ENCODE measurements around the gene KCTD5. TPM values are rescaled to one million over a fixed set of nuclear protein-coding genes. Genes with fewer than 3 reads are reported as not detected.

KCTD5 gene
- total RNA-seq, 6 experiments from 2014 or later: 7.3 to 22.8 (median 11.1) TPM

- no peak overlapping the region for H3K27ac ChIP-seq
- no peaks in the 10 kb centered on the region for H3K27me3 ChIP-seq
- no peaks in the 10 kb centered on the region for H3K9me3 ChIP-seq
- intact Hi-C loops (cut with DNase I): no loop called here
- ATAC-seq: no peak
- no peaks in the 10 kb centered on the region for H3K4me1 ChIP-seq
- no CpG with 5 or more reads among the region's 6 CpGs for WGBS (ENCODE audit: insufficient coverage, low coverage, low lambda C conversion rate, missing lambda C conversion rate)
- no peak for TF ChIP-seq POLR2A (IDR thresholded peaks at IDR 0.05)
- DNase-seq: peak in 1 of 3 donors; percentile 35
- no peak overlapping the region for H3K4me3 ChIP-seq
- no peaks in the 10 kb centered on the region for H3K36me3 ChIP-seq
These were observed 58.2 kb downstream of the KCTD5 start for GRCh38 chr16:2740476-2740875.

GRCh38 chr16:2741168-2741567, 58.8 kb downstream of the KCTD5 start:
- no peaks in the 10 kb centered on the region for H3K36me3 ChIP-seq
- H3K4me3 ChIP-seq: no peak overlapping the region
- H3K9me3 ChIP-seq: no peaks in the 10 kb centered on the region
- intact Hi-C loops (cut with DNase I): no loop called here
- H3K27ac ChIP-seq: no peak overlapping the region
- no CpG with 5 or more reads among the region's 4 CpGs for WGBS (ENCODE audit: insufficient coverage, low coverage, low lambda C conversion rate, missing lambda C conversion rate)
- no peak for ATAC-seq
- TF ChIP-seq POLR2A (IDR thresholded peaks at IDR 0.05) (no peak), CTCF (IDR thresholded peaks at IDR 0.05) (no peak)
- no peaks in the 10 kb centered on the region for H3K27me3 ChIP-seq
- H3K4me1 ChIP-seq: no peaks in the 10 kb centered on the region
- peak in 1 of 3 donors; percentile 31 for DNase-seq

- no peak overlapping the region for H3K27ac ChIP-seq
- no peak overlapping the region for H3K4me3 ChIP-seq
- no peaks in the 10 kb centered on the region for H3K9me3 ChIP-seq
- H3K27me3 ChIP-seq: no peaks in the 10 kb centered on the region
- H3K36me3 ChIP-seq: no peaks in the 10 kb centered on the region
- no peaks in the 10 kb centered on the region for H3K4me1 ChIP-seq
- WGBS (ENCODE audit: insufficient coverage, low coverage, low lambda C conversion rate, missing lambda C conversion rate): no CpG with 5 or more reads among the region's 12 CpGs
- DNase-seq (peak in 1 of 3 donors; percentile 35), ATAC-seq (peak in 1 of 4 donors; percentile 4)
- intact Hi-C loops (cut with DNase I): no loop called here
- TF ChIP-seq POLR2A (IDR thresholded peaks at IDR 0.05): no peak
- no peak for TF ChIP-seq CTCF (IDR thresholded peaks at IDR 0.05)
These were observed 60.1 kb downstream of the KCTD5 start for GRCh38 chr16:2742323-2743006.

GRCh38 chr16:2743007-2743810, 60.9 kb downstream of the KCTD5 start:
- H3K27me3 ChIP-seq: no peaks in the 10 kb centered on the region
- TF ChIP-seq POLR2A (IDR thresholded peaks at IDR 0.05) (no peak), CTCF (IDR thresholded peaks at IDR 0.05) (no peak)
- no peaks in the 10 kb centered on the region for H3K9me3 ChIP-seq
- DNase-seq: peak in 1 of 3 donors; percentile 38
- H3K36me3 ChIP-seq: no peaks in the 10 kb centered on the region
- 45% methylated on average over 2 of the region's 19 CpGs for WGBS (ENCODE audit: insufficient coverage, low coverage, low lambda C conversion rate, missing lambda C conversion rate)
- no peak for ATAC-seq
- intact Hi-C loops (cut with DNase I): no loop called here
- no peaks in the 10 kb centered on the region for H3K4me1 ChIP-seq
- no peak overlapping the region for H3K4me3 ChIP-seq
- H3K27ac ChIP-seq: no peak overlapping the region

- ATAC-seq (peak in 1 of 4 donors; percentile 37), DNase-seq (peak in 1 of 3 donors; percentile 40)
- intact Hi-C loops (cut with DNase I): no loop called here
- Histone ChIP-seq H3K4me3 (no peak overlapping the region), H3K36me3 (no peaks in the 10 kb centered on the region), H3K27me3 (no peaks in the 10 kb centered on the region), H3K27ac (no peak overlapping the region), H3K4me1 (no peaks in the 10 kb centered on the region), H3K9me3 (no peaks in the 10 kb centered on the region)
- WGBS (ENCODE audit: insufficient coverage, low coverage, low lambda C conversion rate, missing lambda C conversion rate): 86% methylated on average over 5 of the region's 6 CpGs
- TF ChIP-seq CTCF (IDR thresholded peaks at IDR 0.05) (no peak), POLR2A (IDR thresholded peaks at IDR 0.05) (no peak)
These were observed 62.4 kb downstream of the KCTD5 start for GRCh38 chr16:2744711-2745110.
